Gastroesophageal sphincter (tissue), 4 donors: ENCODE results near the gene SMARCA2. TPM values are rescaled to one million over a fixed set of nuclear protein-coding genes. Genes with fewer than 3 reads are reported as not detected.

Experiments used
- ATAC-seq: fragments of 150-250 bp; one replicate; pipeline ENCODE4 v1.9.1; 2016; ENCODE audit warnings: mild to moderate bottlenecking, moderate library complexity
- H3K27ac ChIP-seq, 4 donors: fragments of 200-600 bp; sonication (generic) in 3 of 4; 1 replicate in 3 of 4; 2 replicates in 1 of 4; pipeline ENCODE4 v1.5.1; 2016 to 2019
- H3K27me3 ChIP-seq: fragments of 200-600 bp; sonication (generic); one replicate; pipeline ENCODE4 v1.5.1; 2019
- H3K36me3 ChIP-seq, 2 donors: fragments of 200-600 bp; sonication (generic); one replicate each; pipeline ENCODE4 v1.5.1; 2019; ENCODE audit warnings: control low read depth in 1 of 2
- H3K4me1 ChIP-seq, 3 donors: fragments of 200-600 bp; sonication (generic); 1 replicate in 2 of 3; 2 replicates in 1 of 3; pipeline ENCODE4 v1.5.1; 2016 to 2019; ENCODE audit warnings: control low read depth in 2 of 3
- H3K4me3 ChIP-seq, 2 donors: fragments of 200-600 bp; sonication (generic); one replicate each; pipeline ENCODE4 v1.5.1; 2019; ENCODE audit warnings: mild to moderate bottlenecking in 1 of 2, moderate library complexity in 1 of 2
- H3K9me3 ChIP-seq, 3 donors: fragments of 200-600 bp; sonication (generic); one replicate each; pipeline ENCODE4 v1.5.1; 2017 to 2019; ENCODE audit warnings: control low read depth in 2 of 3
- EP300 ChIP-seq: sonication (generic); formaldehyde crosslinking; IDR thresholded peaks from one replicate; pipeline ENCODE4 v1.6.1; 2017; ENCODE audit warnings: antibody characterized with exemption, mild to moderate bottlenecking
- POLR2A ChIP-seq, 2 donors: fragments of 450-650 bp; IDR thresholded peaks; one replicate each; pipeline ENCODE4 v1.6.1; 2017; ENCODE audit warnings: antibody characterized with exemption in 2 of 2, mild to moderate bottlenecking in 2 of 2, moderate library complexity in 1 of 2
- POLR2AphosphoS5 ChIP-seq: sonication (generic); formaldehyde crosslinking; IDR thresholded peaks from one replicate; pipeline ENCODE4 v1.6.1; 2017; ENCODE audit warnings: antibody characterized with exemption
- WGBS, 2 donors: methylation state at CpG; one replicate each; pipeline ENCODE4 v1.1.5; 2018; ENCODE audit warnings: low coverage in 1 of 2; 5-methylcytosine and 5-hydroxymethylcytosine counted together
- total RNA-seq, 4 donors: library from RNA; depleted of rRNA; stranded (reverse); fragments of >200 nt; gene quantifications; one replicate each; pipeline ENCODE4 v1.1.0, GENCODE V29; 2016
- TF ChIP-seq, protein P1 (sequence below), 4 experiments: fragments of 200-600 bp in 2 of 4; fragments of 450-650 bp in 2 of 4; sonication (generic) in 1 of 4; IDR thresholded peaks; one replicate each; pipeline ENCODE4 v1.5.1; 2017 to 2019; ENCODE audit warnings: antibody characterized with exemption in 4 of 4, mild to moderate bottlenecking in 2 of 4, moderate library complexity in 2 of 4

Gene SMARCA2
- total RNA-seq, 4 donors from 2014 or later: 90.5 to 133 (median 98.5) TPM

GRCh38 chr9:2085716-2086115 lies 70.6 kb downstream of the SMARCA2 start:
- H3K4me1 ChIP-seq: peaks cover 0 to 11% (median 0%) of the 10 kb centered on the region in 3 donors
- no peak overlapping the region for H3K4me3 ChIP-seq
- peak; percentile 58 for ATAC-seq
- TF ChIP-seq POLR2A (IDR thresholded peaks at IDR 0.05) (no peak), EP300 (no peak)
- H3K27ac ChIP-seq: peak overlapping the region in 1 of 4 donors; percentile 6
- H3K36me3 ChIP-seq: peaks cover 3 to 93% of the 10 kb centered on the region in 2 donors
- no peaks in the 10 kb centered on the region for H3K9me3 ChIP-seq
- H3K27me3 ChIP-seq: no peaks in the 10 kb centered on the region
- WGBS, 2 donors: 34 to 53% methylated on average over 6 of the region's 6 CpGs

- no peak for ATAC-seq
- Histone ChIP-seq H3K36me3 (peaks cover 3 to 93% of the 10 kb centered on the region in 2 donors), H3K27ac (peak overlapping the region in 1 of 4 donors; percentile 6)
Measured at GRCh38 chr9:2086116-2086515, 71.0 kb downstream of the SMARCA2 start.

DNA sequence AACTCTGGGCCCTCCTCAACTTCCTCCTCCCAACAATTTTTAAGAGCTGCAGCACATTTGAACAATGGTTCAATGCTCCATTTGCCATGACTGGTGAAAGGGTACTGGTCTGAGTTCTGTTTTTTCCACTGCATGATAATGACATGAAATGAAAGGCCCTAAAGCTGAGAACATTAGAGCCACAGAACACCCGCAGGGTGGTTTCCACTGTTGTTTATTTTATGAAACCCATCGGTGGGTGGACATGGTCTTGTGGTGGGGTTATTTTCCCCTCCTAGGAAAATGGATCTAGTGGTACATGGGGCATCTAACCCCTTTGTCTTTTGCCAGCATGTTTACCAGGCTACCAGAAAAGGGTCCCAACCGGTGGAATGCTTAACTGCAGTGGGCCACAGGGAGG lies 71.8 kb downstream of the SMARCA2 start:
- no peak overlapping the region for H3K27ac ChIP-seq
- no peak for ATAC-seq

More at GRCh38 chr9:2086116-2086515, 71.0 kb downstream of the SMARCA2 start:
- WGBS, 2 donors: 60 to 72% methylated on average over 5 of the region's 5 CpGs
- Histone ChIP-seq H3K9me3 (no peaks in the 10 kb centered on the region), H3K4me1 (peaks cover 0 to 11% (median 0%) of the 10 kb centered on the region in 3 donors), H3K27me3 (no peaks in the 10 kb centered on the region), H3K4me3 (no peak overlapping the region)
- TF ChIP-seq, protein P1, sequence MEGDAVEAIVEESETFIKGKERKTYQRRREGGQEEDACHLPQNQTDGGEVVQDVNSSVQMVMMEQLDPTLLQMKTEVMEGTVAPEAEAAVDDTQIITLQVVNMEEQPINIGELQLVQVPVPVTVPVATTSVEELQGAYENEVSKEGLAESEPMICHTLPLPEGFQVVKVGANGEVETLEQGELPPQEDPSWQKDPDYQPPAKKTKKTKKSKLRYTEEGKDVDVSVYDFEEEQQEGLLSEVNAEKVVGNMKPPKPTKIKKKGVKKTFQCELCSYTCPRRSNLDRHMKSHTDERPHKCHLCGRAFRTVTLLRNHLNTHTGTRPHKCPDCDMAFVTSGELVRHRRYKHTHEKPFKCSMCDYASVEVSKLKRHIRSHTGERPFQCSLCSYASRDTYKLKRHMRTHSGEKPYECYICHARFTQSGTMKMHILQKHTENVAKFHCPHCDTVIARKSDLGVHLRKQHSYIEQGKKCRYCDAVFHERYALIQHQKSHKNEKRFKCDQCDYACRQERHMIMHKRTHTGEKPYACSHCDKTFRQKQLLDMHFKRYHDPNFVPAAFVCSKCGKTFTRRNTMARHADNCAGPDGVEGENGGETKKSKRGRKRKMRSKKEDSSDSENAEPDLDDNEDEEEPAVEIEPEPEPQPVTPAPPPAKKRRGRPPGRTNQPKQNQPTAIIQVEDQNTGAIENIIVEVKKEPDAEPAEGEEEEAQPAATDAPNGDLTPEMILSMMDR (IDR thresholded peaks at IDR 0.05): no peak
- TF ChIP-seq POLR2AphosphoS5: no peak
- TF ChIP-seq POLR2A (IDR thresholded peaks at IDR 0.05): no peak
- no peak for TF ChIP-seq EP300

GRCh38 chr9:2087500-2088313 lies 72.6 kb downstream of the SMARCA2 start:
- Histone ChIP-seq H3K4me3 (no peak overlapping the region), H3K36me3 (peaks cover 0 to 91% of the 10 kb centered on the region in 2 donors), H3K27me3 (no peaks in the 10 kb centered on the region), H3K4me1 (peaks cover 0 to 11% (median 0%) of the 10 kb centered on the region in 3 donors), H3K9me3 (no peaks in the 10 kb centered on the region), H3K27ac (no peak overlapping the region)
- ATAC-seq: no peak
- WGBS, 2 donors: 50 to 68% methylated on average over 5 to 6 of the region's 6 CpGs
- TF ChIP-seq POLR2AphosphoS5: no peak
- TF ChIP-seq, protein P1 (IDR thresholded peaks at IDR 0.05): peak; percentile 40 to 62 (median 52)

More for the DNA sequence above, 71.8 kb downstream of the SMARCA2 start:
- WGBS, 2 donors: 91 to 100% methylated on average over 1 to 3 of the region's 3 CpGs
- H3K27me3 ChIP-seq: no peaks in the 10 kb centered on the region
- H3K9me3 ChIP-seq: no peaks in the 10 kb centered on the region
- TF ChIP-seq, protein P1 (IDR thresholded peaks at IDR 0.05): no peak
- no peak for TF ChIP-seq POLR2AphosphoS5
- TF ChIP-seq POLR2A (IDR thresholded peaks at IDR 0.05): no peak
- no peak for TF ChIP-seq EP300
- H3K4me1 ChIP-seq: peaks cover 0 to 11% (median 0%) of the 10 kb centered on the region in 3 donors
- peaks cover 0 to 91% of the 10 kb centered on the region in 2 donors for H3K36me3 ChIP-seq
- H3K4me3 ChIP-seq: no peak overlapping the region

GRCh38 chr9:2093920-2094597 lies 78.9 kb downstream of the SMARCA2 start:
- TF ChIP-seq POLR2AphosphoS5: peak; percentile 45
- no peak for TF ChIP-seq POLR2A (IDR thresholded peaks at IDR 0.05)
- ATAC-seq: peak; percentile 86
- Histone ChIP-seq H3K9me3 (no peaks in the 10 kb centered on the region), H3K27ac (peak overlapping the region in 2 of 4 donors; percentile 27 to 40), H3K36me3 (peaks cover 3 to 82% of the 10 kb centered on the region in 2 donors), H3K4me1 (peaks cover 0 to 13% (median 0%) of the 10 kb centered on the region in 3 donors), H3K27me3 (no peaks in the 10 kb centered on the region), H3K4me3 (no peak overlapping the region)
- WGBS, 2 donors: 18% methylated on average over 2 of the region's 2 CpGs; no CpG with 5 or more reads in 1 of the 2 donors
